ENCODE measurements around the gene AOC1.

- no peak for TF ChIP-seq CTCF (IDR thresholded peaks at IDR 0.05)
- TF ChIP-seq ZFX (IDR thresholded peaks at IDR 0.05; ENCODE audit: borderline replicate concordance) = no peak
These were observed 51.3 kb downstream of the AOC1 start for GRCh38 chr7:150903606-150904005.

Data from 22Rv1 (cell line).